Measurements from ENCODE around the gene DACH1. TPM values are rescaled to one million over a fixed set of nuclear protein-coding genes. Genes with fewer than 3 reads are reported as not detected.

The DACH1 gene
- total RNA-seq, 2 donors from 2014 or later, result 0.39 to 1.6 TPM

GRCh38 chr13:71861769-71862458 lies 5.1 kb downstream of the DACH1 start:
- TF ChIP-seq CTCF (IDR thresholded peaks at IDR 0.05), result no peak
- DNase-seq (ENCODE audit: low spot score), result no peak
- H3K36me3 ChIP-seq, result no peaks in the 10 kb centered on the region
- H3K4me1 ChIP-seq, result peaks cover 0 to 17% of the 10 kb centered on the region in 2 donors
- no peaks in the 10 kb centered on the region for H3K27me3 ChIP-seq
- no peak overlapping the region for H3K4me3 ChIP-seq
- H3K9me3 ChIP-seq, result no peaks in the 10 kb centered on the region
- no peak overlapping the region for H3K27ac ChIP-seq

- H3K4me1 ChIP-seq, result peaks cover 0 to 12% of the 10 kb centered on the region in 2 donors
- no peak overlapping the region for H3K27ac ChIP-seq
- no peak for TF ChIP-seq CTCF (IDR thresholded peaks at IDR 0.05)
- no peaks in the 10 kb centered on the region for H3K9me3 ChIP-seq
- no peak overlapping the region for H3K4me3 ChIP-seq
- H3K36me3 ChIP-seq, result no peaks in the 10 kb centered on the region
- H3K27me3 ChIP-seq, result no peaks in the 10 kb centered on the region
- no peak for DNase-seq (ENCODE audit: low spot score)
Observed at GRCh38 chr13:71860547-71861138, 6.4 kb downstream of the DACH1 start.

GRCh38 chr13:71858647-71859046 lies 8.4 kb downstream of the DACH1 start:
- no peak for TF ChIP-seq CTCF (IDR thresholded peaks at IDR 0.05)
- no peaks in the 10 kb centered on the region for H3K4me1 ChIP-seq
- no peak for DNase-seq (ENCODE audit: low spot score)
- H3K36me3 ChIP-seq, result no peaks in the 10 kb centered on the region
- no peaks in the 10 kb centered on the region for H3K27me3 ChIP-seq
- no peak overlapping the region for H3K4me3 ChIP-seq
- no peaks in the 10 kb centered on the region for H3K9me3 ChIP-seq
- H3K27ac ChIP-seq, result no peak overlapping the region

GRCh38 chr13:71856548-71857043 lies 10.4 kb downstream of the DACH1 start:
- Histone ChIP-seq H3K4me1 (no peaks in the 10 kb centered on the region), H3K27ac (no peak overlapping the region), H3K4me3 (no peak overlapping the region), H3K36me3 (no peaks in the 10 kb centered on the region), H3K9me3 (no peaks in the 10 kb centered on the region), H3K27me3 (no peaks in the 10 kb centered on the region)
- no peak for DNase-seq (ENCODE audit: low spot score)
- no peak for TF ChIP-seq CTCF (IDR thresholded peaks at IDR 0.05)

- no peak overlapping the region for H3K27ac ChIP-seq
- H3K9me3 ChIP-seq, result no peaks in the 10 kb centered on the region
- DNase-seq (ENCODE audit: low spot score), result no peak
- TF ChIP-seq CTCF (IDR thresholded peaks at IDR 0.05), result no peak
- no peaks in the 10 kb centered on the region for H3K36me3 ChIP-seq
- H3K27me3 ChIP-seq, result no peaks in the 10 kb centered on the region
- no peaks in the 10 kb centered on the region for H3K4me1 ChIP-seq
- H3K4me3 ChIP-seq, result no peak overlapping the region
Observed at GRCh38 chr13:71854401-71854800, 12.6 kb downstream of the DACH1 start.
